Activated CD4-positive, alpha-beta T cell treated with anti-CD3 and anti-CD28 coated beads for 48 hours (primary cell): ENCODE data around the gene SNRPA1.
A peak's percentile ranks its signal among the peaks of the same experiment; 100 is the strongest.
"Not testable (repeated sequence)": the region's sequence is repeated elsewhere in the genome, so short reads cannot be mapped to it uniquely, and the experiment has no call there.

Experiments used
- DNase-seq: peaks from one replicate; pipeline ENCODE4 v3.0.0-alpha.2; 2020

The SNRPA1 gene

DNA sequence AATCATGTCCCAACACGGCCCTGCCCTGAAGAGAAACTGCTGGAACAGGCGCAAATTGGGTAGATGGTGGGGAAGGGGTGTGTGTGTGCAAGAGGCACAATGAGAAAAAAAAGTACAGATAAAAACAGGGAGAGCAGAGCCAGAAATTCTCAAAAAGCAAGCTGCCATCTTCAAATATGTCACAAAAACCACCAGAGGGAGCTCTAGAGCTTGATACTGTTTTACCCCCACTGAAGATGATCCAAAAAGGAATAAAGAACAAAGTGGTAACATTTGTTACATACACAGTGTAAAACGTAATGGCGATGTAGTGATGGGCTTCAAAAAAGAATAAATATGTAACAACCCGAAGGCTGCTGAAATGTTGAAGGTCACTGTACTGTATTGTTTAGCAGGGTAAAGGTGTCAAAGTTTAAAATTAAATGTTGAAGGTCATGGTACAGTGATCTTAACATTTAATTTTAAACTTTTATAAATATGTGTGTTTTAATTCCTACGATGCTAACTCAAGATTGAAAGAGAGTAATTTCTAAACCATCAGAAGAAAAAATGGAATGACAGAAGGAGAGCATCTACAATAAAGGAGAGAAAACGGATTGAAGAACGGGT is 6.0 kb downstream of the SNRPA1 start:
- DNase-seq, result no peak

DNA sequence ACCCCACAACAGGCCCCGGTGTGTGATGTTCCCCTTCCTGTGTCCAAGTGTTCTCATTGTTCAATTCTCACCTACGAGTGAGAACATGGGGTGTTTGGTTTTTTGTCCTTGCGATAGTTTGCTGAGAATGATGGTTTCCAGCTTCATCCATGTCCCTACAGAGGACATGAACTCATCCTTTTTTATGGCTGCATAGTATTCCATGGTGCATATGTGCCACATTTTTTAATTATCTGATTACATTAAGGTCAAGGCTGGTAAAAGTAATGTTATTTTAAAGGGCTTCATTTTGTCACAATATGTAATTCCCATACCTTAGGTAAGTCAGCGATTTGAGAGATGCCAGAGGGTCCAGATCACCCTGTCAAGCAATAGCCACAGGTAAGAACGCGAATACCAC is 7.7 kb downstream of the SNRPA1 start:
- not testable (repeated sequence) for DNase-seq

DNA sequence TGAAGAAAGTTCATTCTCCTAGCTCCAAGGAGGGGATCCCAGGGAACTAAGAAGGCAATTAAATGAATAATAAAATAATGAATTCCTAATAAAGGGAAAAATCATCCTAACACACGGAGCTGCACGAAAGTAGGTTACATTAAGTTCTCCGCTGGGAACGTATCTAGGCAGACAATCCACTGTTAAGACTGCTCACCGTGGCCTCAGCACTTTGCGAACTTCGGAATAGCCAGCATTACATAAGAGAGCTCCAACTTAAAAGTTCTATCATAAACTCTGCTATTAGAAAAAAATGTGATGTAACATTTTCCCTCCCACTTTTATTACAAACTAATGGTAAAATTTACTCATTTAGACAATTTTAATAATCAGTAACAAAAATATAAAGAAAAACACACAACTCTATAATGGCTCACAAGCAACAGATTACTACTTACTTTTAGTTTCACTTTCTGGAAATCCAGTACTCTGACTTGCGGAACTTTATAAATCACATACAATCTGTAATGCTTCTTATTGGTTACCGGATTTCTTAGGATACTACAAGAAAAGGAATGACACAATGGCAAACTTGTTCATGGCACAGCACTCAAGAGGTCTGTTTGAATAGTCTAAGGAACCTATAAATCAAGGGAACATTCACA is 8.5 kb downstream of the SNRPA1 start:
- DNase-seq, result no peak

- DNase-seq, result no peak
Observed at GRCh38 chr15:101283931-101284330, 11.1 kb downstream of the SNRPA1 start.

GRCh38 chr15:101280007-101280406 is 15.0 kb downstream of the SNRPA1 start:
- DNase-seq, result no peak

DNA sequence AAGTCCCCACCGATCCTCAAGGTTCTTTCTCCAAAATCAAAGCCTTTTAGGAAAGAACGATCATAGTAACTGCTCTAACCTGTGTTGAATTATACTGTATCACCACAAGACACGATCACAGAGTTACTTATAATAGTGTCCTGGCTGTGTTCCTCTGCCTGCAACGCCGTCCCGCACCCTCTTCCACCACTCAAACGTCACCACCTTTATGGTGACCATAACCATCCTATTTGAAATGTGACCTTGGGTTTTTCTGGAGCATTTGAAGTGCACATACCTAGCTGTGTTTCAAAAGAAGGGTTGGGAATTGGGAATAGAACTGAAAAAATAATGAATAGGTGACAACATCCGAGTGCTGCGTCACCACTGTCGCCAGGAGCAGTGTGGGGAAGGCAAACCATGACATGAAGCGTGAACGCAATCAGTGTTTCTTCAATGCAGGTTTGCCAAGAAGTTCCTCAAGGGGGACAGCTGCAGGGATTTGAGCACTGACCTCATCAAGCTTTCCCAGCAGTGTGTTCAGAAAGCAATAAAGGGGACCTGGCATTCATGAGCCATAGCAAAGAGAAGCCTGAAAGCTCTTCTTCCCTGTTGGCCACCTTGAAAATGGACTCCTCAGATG is 17.0 kb downstream of the SNRPA1 start:
- no peak for DNase-seq

DNA sequence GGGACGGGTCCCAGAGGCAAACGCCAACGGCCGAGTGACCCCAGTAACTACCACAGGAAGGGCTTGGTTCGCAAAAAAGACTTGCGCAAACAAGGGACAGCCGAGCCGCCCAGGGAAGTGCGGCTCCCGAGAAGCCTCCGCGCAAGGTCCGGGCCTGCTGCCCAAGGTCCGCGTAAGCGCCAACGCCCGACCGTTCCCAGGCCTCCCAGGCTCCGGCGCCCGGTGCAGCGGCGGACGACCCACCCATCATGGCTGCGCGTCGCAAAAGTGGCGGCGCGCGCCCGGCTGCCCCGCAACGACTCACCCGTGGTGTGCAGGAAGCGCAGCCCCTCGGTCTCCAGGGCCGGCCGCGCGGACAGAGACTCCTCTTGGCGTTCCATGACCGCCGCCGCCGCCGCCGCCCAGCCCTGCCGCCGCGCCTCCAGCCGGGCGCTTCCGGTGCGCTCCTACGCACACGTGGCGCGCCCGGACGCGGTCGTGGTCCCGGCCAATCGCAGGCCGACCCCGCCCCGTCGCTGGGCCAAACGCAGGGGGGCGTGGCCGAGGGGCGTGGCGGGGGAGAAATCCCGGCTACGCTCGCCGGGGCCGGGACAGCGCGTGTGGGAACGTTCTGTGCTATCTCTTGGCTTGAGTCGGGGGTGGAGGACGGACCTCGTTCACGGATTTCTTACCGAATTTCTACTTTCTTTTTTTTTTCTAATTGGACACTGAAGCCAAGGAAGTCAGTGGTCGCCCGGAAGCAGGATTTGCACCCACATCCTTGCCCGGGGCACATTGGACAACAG is 17.8 kb downstream of the SNRPA1 start, which contains the start of gene SELENOS:
TSS of gene SELENOS (minus strand) at position 448 of the 785 bp plus-strand sequence. CDS start at position 380, 68 bp downstream.
- DNase-seq, result peak; percentile 92

GRCh38 chr15:101276501-101277037 is 18.5 kb downstream of the SNRPA1 start:
- peak; percentile 34 for DNase-seq

- DNase-seq, result no peak
Observed at GRCh38 chr15:101275018-101275417, 20.0 kb downstream of the SNRPA1 start.

GRCh38 chr15:101273534-101273933 is 21.5 kb downstream of the SNRPA1 start:
- no peak for DNase-seq

GRCh38 chr15:101272584-101272983 is 22.5 kb downstream of the SNRPA1 start:
- DNase-seq, result no peak

DNA sequence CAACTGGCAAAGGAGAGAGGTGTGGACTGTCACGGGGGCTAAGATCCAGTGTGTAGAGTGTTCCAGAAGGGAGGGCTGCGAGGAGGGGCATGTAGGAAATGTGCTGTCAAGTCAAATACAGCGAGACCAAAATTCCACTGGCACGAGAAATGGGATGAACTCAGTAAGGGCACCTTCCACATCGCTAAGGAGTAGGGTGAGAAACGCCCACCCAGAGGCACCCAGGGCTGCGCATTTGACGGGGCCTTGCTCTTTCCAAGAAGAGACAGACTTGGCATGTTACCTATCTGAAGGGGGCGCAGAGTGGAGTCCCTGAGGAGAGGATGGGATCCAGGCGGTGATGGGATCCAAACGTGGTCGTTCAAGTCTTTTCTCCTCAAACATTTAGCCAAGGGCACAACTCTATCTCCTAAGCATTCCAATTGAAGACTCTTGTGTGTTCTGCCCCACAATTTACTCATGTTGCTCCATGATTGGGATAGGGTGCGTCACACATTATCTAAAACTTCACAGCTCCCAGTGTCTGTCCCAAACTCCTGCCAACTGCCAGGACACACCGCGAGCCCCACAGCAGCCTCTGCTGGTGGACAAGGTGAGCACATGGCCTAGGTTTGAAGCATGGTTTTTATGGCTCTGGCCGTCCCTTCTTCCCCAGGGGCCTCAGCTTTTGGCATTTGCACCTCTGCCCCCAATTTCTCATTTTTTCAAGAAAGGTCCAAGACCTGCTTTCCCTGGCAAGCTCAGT is 25.4 kb downstream of the SNRPA1 start:
- DNase-seq, result no peak

DNA sequence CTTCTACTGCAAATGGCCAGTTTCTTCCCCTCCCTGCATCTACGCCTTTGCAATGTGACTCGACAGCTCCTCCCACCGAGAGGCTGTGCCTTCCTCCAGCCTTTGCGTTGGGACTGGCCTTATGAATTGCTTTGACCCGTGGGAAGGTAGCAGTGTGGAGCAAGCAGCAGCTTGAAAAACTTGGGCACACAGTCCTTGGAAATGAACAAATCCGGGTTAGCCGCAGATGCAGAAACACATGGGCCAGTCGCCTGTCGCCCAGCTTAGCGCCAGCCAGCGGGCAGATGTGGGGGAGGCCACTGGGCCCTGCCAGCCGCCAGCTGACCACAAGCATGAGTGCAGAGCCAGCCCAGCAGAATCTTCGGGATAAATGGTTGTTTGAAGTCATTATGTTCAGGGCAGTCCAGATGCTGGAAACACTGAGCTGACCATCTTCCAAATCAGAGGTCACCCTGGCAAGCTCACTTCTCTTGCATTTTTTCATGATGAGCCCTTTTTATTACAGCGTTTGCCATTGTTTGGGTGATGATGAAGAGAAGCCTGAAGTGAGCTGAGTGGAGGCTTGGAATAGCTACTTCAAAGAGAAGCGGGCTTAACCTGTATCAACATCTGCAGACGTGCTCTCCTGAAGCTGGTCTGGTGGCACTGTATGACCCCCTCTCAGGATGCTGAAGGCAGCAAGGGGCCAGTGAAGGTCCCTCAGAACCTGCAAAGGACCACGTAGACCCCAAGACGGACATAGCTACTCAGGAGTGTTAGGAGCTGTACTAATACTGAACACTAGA is 27.5 kb downstream of the SNRPA1 start:
- no peak for DNase-seq

- no peak for DNase-seq
Observed at GRCh38 chr15:101266787-101267186, 28.3 kb downstream of the SNRPA1 start.

GRCh38 chr15:101266034-101266433 is 29.0 kb downstream of the SNRPA1 start:
- no peak for DNase-seq

DNA sequence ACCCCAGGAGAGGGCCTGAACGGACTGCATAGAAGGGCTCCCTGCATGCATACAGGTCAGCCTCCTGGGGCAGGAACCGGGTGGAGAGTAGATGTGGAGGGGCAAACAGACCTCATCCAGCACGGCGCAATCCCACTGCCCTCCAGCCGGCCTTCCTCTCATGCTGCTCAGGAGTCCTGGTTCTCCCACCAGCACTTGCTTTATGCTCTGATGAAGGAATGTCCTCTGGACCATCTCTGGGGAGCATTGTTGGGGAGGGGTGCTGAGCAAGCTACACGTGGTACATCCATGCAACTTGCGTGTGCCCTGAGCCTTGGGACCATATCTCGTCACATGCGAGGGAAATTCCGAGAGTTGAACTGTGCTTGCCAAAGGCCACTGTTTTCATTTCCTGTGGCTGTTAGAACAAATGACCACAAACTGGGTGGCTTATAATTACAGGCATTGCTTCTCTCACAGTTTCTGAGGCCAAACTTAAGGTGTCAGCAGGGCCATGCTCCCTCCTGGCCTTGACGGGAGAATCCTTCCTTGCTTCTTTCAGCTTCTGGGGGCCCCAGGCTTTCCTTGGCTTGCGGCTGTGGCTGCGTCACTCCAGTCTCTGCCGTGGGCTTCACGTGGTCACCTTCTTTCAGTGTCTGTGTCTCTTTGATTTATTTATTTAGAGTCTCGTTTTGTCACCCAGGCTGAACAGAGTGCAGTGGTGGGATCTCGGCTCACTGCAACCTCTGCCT is 30.0 kb downstream of the SNRPA1 start:
- DNase-seq, result no peak

DNA sequence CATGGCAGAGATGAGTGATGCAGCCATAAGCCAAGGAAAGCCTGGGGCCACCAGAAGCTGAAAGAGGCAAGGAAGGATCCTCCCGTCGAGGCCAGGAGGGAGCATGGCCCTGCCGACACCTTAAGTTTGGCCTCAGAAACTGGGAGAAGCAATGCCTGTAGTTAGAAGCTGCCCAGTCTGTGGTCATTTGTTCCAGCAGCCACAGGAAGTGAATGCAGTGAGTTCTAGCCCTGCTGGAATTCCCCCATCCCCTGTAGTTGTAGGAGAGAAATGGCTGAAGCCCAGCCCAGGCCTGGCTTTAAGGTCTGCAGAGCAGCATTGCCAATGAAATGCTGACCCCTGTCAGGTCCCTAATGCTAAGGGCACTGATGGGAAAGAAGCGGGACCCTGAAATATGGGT is 31.0 kb downstream of the SNRPA1 start:
- DNase-seq, result no peak

GRCh38 chr15:101262551-101262950 is 32.5 kb downstream of the SNRPA1 start:
- no peak for DNase-seq

DNA sequence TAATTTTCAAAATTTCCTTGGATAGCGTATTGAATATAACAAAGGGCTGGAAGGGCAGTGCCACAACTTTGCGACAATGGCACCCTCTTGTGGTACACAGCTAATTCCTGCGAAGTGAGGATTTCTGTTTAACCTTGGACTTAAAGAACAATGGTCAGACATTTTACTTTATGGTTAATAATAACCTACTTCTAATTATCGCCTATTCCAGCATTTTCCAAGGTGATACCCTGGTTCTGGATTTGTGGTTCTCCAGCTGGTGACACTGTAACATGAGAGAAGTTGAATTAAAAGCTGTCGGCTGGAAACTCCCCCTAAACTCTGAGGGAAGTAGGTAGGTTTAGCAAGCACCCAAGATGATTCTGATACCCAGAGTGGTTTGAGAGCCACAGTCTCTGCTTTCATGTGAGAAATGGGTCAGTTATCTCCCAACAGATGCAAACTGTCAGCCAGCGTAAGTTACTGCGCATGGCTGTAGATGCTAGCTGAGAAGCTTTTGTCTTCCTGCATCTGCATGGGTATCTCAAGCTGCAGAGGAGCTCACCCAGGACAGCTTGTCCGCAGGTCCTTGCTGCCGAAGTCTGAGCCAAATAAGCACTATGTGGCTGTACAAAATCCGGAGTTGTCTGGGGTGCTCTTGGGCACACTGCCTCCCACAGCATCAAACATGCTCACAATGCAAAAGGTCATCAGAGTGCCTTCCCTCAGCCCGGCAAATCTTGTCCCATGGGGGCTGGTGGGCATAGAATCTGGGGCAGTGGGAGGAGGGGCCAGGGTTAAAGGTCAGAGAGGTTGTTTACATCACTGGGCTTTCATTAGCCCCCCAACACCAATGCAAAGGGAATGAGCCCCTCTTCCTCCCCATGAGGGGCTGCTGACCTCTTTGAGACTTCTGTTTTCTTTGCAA is 36.6 kb downstream of the SNRPA1 start:
- peak; percentile 63 for DNase-seq

DNA sequence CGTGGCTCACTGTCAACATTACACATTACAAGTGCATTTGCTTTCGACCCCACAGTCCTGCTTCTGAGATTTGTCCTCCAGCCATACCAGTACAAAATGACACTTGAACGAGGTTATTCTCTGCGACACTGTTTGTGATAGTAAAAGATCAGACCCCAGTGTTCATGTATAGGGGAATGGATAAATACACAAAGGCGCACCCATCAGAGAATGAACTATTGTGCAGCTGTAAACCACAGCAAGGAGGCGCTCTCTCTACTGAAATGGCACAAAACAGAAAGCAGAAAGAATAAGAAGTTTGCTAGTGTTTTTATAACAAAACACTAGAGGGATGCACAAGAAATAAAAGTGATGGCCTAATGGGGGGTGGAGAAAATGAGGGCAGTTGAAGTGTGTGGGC is 38.3 kb downstream of the SNRPA1 start:
- no peak for DNase-seq
